ENCODE measurements around the gene RDX.
"Not testable (repeated sequence)": the region's sequence is repeated elsewhere in the genome, so short reads cannot be mapped to it uniquely, and the experiment has no call there.

The RDX gene

DNA sequence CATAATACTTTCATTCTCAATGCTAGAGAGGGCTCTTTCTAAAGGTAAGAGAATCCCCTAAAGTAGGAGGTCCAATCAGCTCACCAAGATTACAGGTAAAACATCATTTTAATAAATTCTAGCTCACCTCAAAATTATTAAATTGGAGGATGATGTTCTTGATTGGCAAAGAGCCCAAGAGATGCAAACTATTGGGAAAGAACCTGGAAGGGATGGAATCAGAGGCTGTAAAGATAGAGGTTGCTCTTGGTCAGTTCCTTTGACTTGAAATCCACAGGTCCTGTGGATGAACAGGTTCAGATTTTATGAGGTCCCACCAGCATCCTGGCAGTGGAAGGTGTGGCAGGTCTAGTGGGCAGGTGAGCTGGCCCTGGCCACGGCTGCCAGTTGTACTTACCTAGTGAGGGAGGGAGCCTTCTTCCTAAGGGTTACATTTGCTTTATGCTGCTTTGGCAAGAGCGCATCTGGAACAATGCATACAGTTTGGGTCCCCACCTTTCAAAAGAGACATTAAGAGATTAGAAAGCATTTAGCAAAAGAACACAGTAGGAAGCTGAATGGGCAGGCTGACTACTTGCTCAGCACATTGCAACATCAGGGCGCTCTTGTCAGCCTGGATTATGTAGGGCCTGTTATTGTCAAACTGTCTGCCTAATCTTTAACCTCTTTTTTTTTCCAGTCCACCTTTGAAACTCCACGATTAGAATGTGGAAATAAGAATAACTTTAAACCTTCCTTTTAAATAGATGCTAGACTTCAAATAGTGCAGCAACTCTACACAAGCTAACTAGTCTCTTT lies 97.0 kb downstream of the RDX start:
- no peak for DNase-seq (ENCODE audit: low spot score)

DNA sequence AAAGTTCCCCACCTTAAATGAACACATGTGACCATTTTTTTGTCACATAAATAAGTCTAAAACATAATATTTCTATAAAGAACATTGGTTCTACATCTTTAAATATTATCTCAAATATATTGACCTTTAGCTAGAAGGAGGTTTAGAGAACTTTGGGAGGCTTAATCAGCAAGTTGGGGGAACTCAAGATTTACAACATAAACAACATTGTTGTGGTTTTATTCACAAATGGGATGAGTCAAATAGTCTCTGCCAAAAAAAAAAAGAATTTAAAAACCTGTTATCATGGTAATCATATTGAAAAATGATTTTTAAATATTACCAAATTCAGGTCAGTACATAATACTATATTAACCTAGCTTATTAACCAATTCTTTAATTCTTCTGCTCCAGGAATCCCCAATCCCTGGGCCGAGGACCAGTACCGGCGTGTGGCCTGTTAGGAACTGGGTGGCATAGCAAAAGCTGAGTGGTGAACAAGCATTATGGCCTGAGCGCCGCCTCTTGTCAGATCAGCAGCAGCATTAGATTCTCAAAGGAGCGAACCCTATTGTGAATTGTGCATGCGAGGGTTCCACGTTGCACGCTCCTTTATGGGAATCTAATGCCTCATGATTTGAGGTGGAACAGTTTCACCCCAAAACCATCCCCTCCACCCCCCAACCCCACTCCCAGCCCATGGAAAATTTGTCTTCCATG lies 98.2 kb downstream of the RDX start:
- no peak for DNase-seq (ENCODE audit: low spot score)

- no peak for DNase-seq (ENCODE audit: low spot score)
These were observed 99.5 kb downstream of the RDX start for GRCh38 chr11:110196884-110197420.

DNA sequence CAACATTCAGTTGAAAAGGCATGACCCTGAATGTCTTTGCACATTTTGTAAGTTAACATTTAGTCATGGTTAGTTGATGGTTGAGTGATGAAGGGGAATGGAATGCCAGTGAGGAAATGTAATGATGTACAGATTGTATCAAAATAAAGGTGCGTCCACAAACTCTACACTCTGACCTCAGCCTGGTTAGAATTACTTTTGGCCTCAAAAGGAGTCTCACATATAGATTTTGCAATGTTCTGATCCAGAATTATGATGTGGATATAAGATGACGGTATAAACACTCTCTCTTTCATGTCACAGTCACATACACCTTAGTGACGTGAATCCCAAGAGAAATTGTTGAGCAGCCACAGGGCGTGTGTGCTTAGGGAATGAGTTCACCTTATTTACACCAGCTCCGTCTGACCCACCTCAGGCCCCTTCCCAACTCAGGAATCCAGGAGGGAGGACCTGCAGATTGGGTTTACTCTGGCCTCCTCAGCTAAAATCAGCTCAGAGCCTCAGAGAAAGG lies 100.1 kb downstream of the RDX start:
- peak; percentile 30 for DNase-seq (ENCODE audit: low spot score)

DNA sequence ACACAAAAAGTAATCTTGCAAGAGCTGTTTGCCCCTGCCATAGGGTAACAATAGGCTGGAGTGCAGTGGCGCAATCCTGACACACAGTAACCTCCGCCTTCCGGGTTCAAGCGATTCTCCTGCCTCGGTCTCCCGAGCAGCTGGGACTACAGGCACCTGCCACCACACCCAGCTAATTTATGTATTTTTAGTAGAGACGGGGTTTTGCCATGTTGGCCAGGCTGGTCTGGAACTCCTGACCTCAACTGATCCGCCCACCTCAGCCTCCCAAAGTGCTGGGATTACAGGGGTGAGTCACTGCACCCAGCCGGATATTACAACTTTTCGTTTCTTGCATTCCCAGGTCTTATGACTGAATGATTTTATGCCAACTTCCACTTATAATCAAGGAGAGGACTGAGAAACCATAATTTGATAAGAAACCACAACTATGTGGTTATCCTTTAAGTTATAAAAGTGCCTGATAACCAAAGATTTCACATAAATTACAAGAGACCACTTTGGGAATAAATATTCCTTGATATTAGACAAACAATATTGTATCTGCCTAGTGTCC lies 102.1 kb downstream of the RDX start:
- DNase-seq (ENCODE audit: low spot score) = peak; percentile 26

GRCh38 chr11:110192604-110193282 lies 103.7 kb downstream of the RDX start:
- not testable (repeated sequence) for DNase-seq (ENCODE audit: low spot score)

DNA sequence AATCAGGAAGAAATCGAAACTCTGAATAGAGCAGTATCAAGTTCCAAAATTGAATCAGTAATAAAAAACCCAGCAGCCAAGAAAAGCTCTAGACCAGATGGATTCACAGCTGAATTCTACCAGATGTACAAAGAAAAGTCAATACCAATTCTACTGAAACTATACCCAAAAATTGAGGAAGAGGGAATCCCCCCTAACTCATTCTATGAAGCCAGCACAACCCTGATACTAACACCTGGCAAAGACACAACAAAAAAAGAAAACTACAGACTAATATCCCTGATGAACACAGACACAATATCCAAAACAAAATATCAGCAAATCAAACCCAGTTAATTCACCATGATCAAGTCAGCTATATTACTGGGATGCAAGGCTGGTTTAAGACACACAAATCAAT lies 105.5 kb downstream of the RDX start:
- DNase-seq (ENCODE audit: low spot score) = no peak

- no peak for DNase-seq (ENCODE audit: low spot score)
These were observed 108.7 kb downstream of the RDX start for GRCh38 chr11:110187731-110188130.

- no peak for DNase-seq (ENCODE audit: low spot score)
These were observed 109.5 kb downstream of the RDX start for GRCh38 chr11:110186867-110187266.

GRCh38 chr11:110186456-110186855 lies 110.0 kb downstream of the RDX start:
- DNase-seq (ENCODE audit: low spot score) = no peak

- DNase-seq (ENCODE audit: low spot score) = no peak
These were observed 110.8 kb downstream of the RDX start for GRCh38 chr11:110185599-110185998.

DNA sequence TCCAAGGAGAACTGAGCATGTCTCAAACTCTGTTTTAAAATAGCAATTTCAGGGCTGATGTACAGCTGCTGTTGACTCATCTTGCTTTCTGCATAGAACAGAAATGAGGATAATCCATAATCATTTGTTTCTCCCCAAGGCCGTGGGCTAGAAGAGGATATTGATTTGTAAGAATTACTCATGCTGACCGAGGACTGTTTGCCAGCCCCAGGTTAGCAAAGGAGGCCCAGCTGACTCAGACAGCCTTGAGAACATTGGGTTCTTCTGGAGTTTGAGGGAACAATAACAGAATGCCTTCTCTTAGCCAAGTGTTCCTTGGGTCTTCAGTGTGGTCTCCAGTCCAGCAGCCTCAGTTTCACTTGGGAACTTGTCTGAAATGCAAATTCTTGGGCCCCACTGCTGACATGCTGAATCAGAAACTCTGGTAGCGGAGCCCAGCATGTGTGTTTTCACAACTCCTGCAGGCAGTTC lies 111.3 kb downstream of the RDX start:
- no peak for DNase-seq (ENCODE audit: low spot score)

DNA sequence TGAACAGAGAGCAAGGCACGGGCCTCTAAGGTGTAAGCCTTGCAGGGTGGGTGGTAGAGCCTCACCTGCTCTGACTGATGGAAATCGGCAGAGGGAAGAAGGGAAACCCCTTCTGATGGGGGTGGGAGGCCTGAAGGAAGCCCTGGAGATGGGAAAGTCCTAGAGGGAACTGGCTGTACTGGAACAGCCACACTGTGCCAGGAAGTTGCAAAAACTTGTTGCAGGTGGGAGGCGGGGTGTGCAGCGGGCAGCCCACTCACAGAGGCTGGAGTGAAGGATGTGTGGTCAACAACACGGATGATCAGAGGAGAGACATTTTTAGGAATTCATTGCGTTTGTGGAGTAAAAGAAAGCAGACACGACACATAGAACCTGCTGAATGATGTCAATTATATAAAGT lies 112.0 kb downstream of the RDX start:
- no peak for DNase-seq (ENCODE audit: low spot score)

GRCh38 chr11:110182886-110183285 lies 113.5 kb downstream of the RDX start:
- DNase-seq (ENCODE audit: low spot score) = no peak

GRCh38 chr11:110179064-110179463 lies 117.3 kb downstream of the RDX start:
- DNase-seq (ENCODE audit: low spot score) = no peak

GRCh38 chr11:110177086-110177456 lies 119.3 kb downstream of the RDX start:
- no peak for DNase-seq (ENCODE audit: low spot score)

- DNase-seq (ENCODE audit: low spot score) = peak; percentile 43
These were observed 119.9 kb downstream of the RDX start for GRCh38 chr11:110176366-110177085.

DNA sequence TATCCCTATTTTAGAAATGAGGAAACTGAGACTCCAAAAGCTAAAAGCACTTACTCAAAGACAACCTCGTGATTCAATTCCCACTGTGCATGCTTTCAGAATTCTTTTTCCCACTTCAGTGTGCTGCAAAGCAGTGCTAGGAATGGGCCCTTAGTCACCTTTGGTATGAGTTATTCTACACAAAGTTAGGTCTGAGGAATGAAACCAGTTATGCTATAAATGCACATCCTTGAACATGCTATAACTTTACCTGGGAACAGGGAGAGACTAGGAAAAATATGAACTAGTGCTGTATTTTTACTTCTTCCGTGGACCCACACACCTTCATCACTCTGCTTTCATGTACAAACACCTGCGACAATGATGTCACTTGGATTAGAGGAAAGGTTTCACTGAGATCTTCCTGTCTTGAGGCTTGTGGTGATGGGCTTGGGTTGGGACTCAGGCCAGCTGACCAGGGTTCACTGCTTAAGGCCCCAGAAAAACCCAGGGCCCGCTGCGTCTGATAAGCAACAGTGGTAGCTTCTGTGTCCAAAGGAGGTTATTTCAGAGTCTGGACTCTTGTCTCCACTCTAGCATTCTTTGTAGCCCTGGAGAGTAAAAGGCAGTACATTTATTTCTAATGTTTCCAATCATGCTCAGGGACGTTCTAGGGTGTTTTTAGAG lies 121.6 kb downstream of the RDX start:
- DNase-seq (ENCODE audit: low spot score) = no peak

- DNase-seq (ENCODE audit: low spot score) = peak; percentile 53
These were observed 122.4 kb downstream of the RDX start for GRCh38 chr11:110173811-110174644.

DNA sequence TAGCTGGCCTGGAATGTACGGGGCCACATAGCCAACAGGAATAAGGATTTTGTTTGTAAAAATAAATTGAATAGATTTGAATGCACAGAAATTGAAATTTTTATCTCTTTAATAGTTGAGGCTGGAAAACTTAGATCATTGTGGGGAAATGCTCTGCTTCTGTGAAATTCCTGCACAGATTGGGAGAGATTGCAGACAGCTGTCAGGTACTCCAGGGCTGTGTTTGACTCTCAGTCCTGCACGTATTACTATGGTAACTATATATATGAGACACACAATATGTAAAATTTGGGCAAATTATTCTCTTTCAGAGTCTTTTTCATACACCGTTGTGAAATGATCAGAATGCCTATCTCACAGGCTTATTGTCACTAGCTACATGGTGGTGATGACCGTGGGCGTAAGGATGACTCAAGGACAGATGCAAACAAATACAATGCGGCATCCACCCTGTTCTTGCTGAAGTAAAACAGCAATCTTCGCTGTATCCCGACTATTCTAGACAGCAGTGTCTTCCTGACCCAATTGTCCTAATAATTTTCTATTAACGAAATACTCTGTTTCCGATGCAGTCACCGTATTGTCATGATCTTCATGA lies 123.8 kb downstream of the RDX start:
- no peak for DNase-seq (ENCODE audit: low spot score)
